B cell (primary cell): ENCODE measurements around the gene TMEM163. TPM values are rescaled to one million over a fixed set of nuclear protein-coding genes. Genes with fewer than 3 reads are reported as not detected.

ENCODE experiments used
- ATAC-seq: fragments of 200-7000 bp; cut with Tn5 transposase; one replicate; pipeline ENCODE4 v1.10.0; 2021; ENCODE audit warnings: low read depth, mild to moderate bottlenecking, moderate number of reproducible peaks, moderate library complexity
- CTCF ChIA-PET: fragments of 350-600 bp; sonication (Branson Sonifier 250); formaldehyde crosslinking; loops from one replicate; lab custom pipeline; 2021; ENCODE audit warnings: antibody characterized with exemption, inconsistent platforms; lab: Charles Lee
- POLR2A ChIA-PET: fragments of 350-600 bp; sonication (Branson Sonifier 250); formaldehyde crosslinking; loops from one replicate; lab custom pipeline; 2021; ENCODE audit warnings: antibody characterized with exemption; lab: Charles Lee
- DNase-seq: peaks from one replicate; pipeline ENCODE4 v3.0.0; 2013
- H2AFZ ChIP-seq: 2 replicates; pipeline ENCODE4 v1.6.1; 2012; ENCODE audit warnings: mild to moderate bottlenecking, low read depth, low read length; ENCODE audit not compliant: insufficient read depth, poor library complexity, severe bottlenecking
- H3K27ac ChIP-seq, 2 donors: 1 replicate in 1 of 2; 2 replicates in 1 of 2; pipeline ENCODE4 v1.5.1; 2012 to 2013; ENCODE audit warnings: low read length in 2 of 2, mild to moderate bottlenecking in 2 of 2, moderate library complexity in 1 of 2
- H3K27me3 ChIP-seq, 4 experiments: fragments of 200-600 bp in 1 of 4; sonication (generic) in 1 of 4; replicated peaks in 1 of 4; 1 replicate in 2 of 4; 2 replicates in 2 of 4; pipeline versions ENCODE4 v1.6.1 to v1.7.0; 2013 to 2016; ENCODE audit warnings: low read length in 3 of 4, mild to moderate bottlenecking in 2 of 4, mixed read lengths in 1 of 4, moderate library complexity in 1 of 4; ENCODE audit not compliant: insufficient read depth in 4 of 4, control insufficient read depth in 3 of 4; ENCODE audit errors: control extremely low read depth in 1 of 4
- H3K36me3 ChIP-seq, 2 experiments: replicated peaks in 1 of 2; 1 replicate in 1 of 2; 2 replicates in 1 of 2; pipeline versions ENCODE4 v1.6.1 to v1.7.1; 2013; ENCODE audit warnings: low read length in 1 of 2; ENCODE audit not compliant: insufficient read depth in 2 of 2, control insufficient read depth in 1 of 2; ENCODE audit errors: control extremely low read depth in 1 of 2, extremely low read depth in 1 of 2
- H3K4me1 ChIP-seq, 2 donors: fragments of 200-600 bp in 1 of 2; sonication (generic) in 1 of 2; 1 replicate in 1 of 2; 2 replicates in 1 of 2; pipeline versions ENCODE4 v1.5.1 to v1.6.1; 2013 to 2017; ENCODE audit warnings: low read length in 2 of 2; ENCODE audit not compliant: control insufficient read depth in 2 of 2, insufficient read depth in 2 of 2
- H3K4me2 ChIP-seq: replicated peaks from 2 replicates; pipeline ENCODE3; 2012; ENCODE audit warnings: mild to moderate bottlenecking, low read depth, low read length; ENCODE audit not compliant: poor library complexity, severe bottlenecking
- H3K4me3 ChIP-seq, 5 experiments: fragments of 200-600 bp in 1 of 5; sonication (generic) in 1 of 5; 1 replicate in 3 of 5; 2 replicates in 2 of 5; pipeline versions ENCODE4 v1.5.1 to v1.7.0; 2011 to 2016; ENCODE audit warnings: low read length in 4 of 5, mild to moderate bottlenecking in 4 of 5, low read depth in 2 of 5, control low read depth in 1 of 5, moderate library complexity in 1 of 5; ENCODE audit not compliant: insufficient read depth in 1 of 5; ENCODE audit errors: control extremely low read depth in 1 of 5, extremely low read depth in 1 of 5
- H3K79me2 ChIP-seq: fragments of 200-600 bp; sonication (generic); one replicate; pipeline ENCODE4 v1.6.0; 2016; ENCODE audit warnings: low read length; ENCODE audit not compliant: control insufficient read depth, insufficient read depth
- H3K9ac ChIP-seq: fragments of 200-600 bp; sonication (generic); 2 replicates; pipeline ENCODE4 v1.6.1; 2017; ENCODE audit warnings: mild to moderate bottlenecking, low read length, moderate library complexity
- H3K9me3 ChIP-seq, 3 donors: one replicate each; pipeline versions ENCODE4 v1.6.1 to v1.7.1; 2013; ENCODE audit warnings: low read length in 2 of 3; ENCODE audit not compliant: control insufficient read depth in 2 of 3, insufficient read depth in 1 of 3; ENCODE audit errors: control extremely low read depth in 1 of 3
- H4K20me1 ChIP-seq: 2 replicates; pipeline ENCODE4 v1.6.0; 2012; ENCODE audit warnings: mild to moderate bottlenecking, low read length; ENCODE audit not compliant: insufficient read depth, control insufficient read depth, poor library complexity, severe bottlenecking
- H3K27ac Mint-ChIP-seq: one replicate; pipeline ENCODE4 v1.8.0; 2021; ENCODE audit warnings: mixed read lengths
- H3K27me3 Mint-ChIP-seq: one replicate; pipeline ENCODE4 v1.8.0; 2021; ENCODE audit warnings: mixed read lengths
- H3K4me1 Mint-ChIP-seq: one replicate; pipeline ENCODE4 v1.8.0; 2021; ENCODE audit warnings: mixed read lengths
- H3K4me3 Mint-ChIP-seq: one replicate; pipeline ENCODE4 v1.8.0; 2021; ENCODE audit warnings: mixed read lengths
- H3K9me3 Mint-ChIP-seq: one replicate; pipeline ENCODE4 v1.8.0; 2022; ENCODE audit warnings: mixed read lengths; ENCODE audit not compliant: insufficient read depth
- EZH2 ChIP-seq: IDR thresholded peaks from 2 replicates; pipeline ENCODE4 v1.6.1; 2012; ENCODE audit warnings: borderline replicate concordance, low read depth, mild to moderate bottlenecking, moderate library complexity, low read length; ENCODE audit not compliant: insufficient read depth, poor library complexity, severe bottlenecking
- WGBS: methylation state at CpG from one replicate; pipeline ENCODE4 v1.1.5; 2013; ENCODE audit warnings: missing lambda C conversion rate; ENCODE audit not compliant: insufficient coverage; 5-methylcytosine and 5-hydroxymethylcytosine counted together
- intact Hi-C: fragments of 100-400 bp; cut with micrococcal nuclease; formaldehyde crosslinking; loops from one replicate; pipeline ENCODE4 v1.10.0; 2022
- polyA plus RNA-seq: library from polyadenylated mRNA; depleted of rRNA; stranded (reverse); fragments of >200 nt; gene quantifications from 2 replicates; pipeline ENCODE4 v1.2.3, GENCODE V29; 2012
- total RNA-seq, 2 donors: library from RNA; stranded (reverse); fragments of 120-200 nt in 1 of 2; gene quantifications; 1 replicate in 1 of 2; 2 replicates in 1 of 2; pipeline versions ENCODE4 v1.2.3 to v1.2.4, GENCODE V29; 2013 to 2022
- TF ChIP-seq, protein P1 (sequence below): fragments of 200-600 bp; IDR thresholded peaks from one replicate; pipeline ENCODE4 v1.8.0; 2022; ENCODE audit warnings: antibody characterized with exemption, mild to moderate bottlenecking

TMEM163 gene
- total and polyA plus RNA-seq, 2 donors (not counting 1 experiment from before 2014, with no cell fraction given) = 2.6 to 5.6 TPM

DNA sequence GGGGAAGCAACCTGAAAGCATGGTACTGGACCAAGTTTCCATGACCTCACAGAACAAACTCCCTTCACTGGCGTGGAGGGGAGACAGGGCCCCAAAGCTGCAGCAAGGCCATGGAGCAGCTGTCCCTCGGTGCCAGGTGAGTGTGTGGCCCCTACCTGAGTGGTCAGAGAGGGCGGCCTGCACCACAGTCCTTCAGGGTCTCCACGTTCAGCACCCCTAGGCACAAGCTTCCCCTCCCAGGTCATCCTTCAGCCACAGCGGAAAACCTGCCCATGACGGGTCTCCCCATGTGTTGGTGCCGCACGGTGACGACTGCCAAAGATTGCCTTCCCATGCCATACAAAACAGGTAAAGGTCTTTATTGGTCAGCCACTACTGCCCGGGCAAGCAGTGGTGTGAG is 263.4 kb downstream of the TMEM163 start:
- TF ChIP-seq, protein P1, sequence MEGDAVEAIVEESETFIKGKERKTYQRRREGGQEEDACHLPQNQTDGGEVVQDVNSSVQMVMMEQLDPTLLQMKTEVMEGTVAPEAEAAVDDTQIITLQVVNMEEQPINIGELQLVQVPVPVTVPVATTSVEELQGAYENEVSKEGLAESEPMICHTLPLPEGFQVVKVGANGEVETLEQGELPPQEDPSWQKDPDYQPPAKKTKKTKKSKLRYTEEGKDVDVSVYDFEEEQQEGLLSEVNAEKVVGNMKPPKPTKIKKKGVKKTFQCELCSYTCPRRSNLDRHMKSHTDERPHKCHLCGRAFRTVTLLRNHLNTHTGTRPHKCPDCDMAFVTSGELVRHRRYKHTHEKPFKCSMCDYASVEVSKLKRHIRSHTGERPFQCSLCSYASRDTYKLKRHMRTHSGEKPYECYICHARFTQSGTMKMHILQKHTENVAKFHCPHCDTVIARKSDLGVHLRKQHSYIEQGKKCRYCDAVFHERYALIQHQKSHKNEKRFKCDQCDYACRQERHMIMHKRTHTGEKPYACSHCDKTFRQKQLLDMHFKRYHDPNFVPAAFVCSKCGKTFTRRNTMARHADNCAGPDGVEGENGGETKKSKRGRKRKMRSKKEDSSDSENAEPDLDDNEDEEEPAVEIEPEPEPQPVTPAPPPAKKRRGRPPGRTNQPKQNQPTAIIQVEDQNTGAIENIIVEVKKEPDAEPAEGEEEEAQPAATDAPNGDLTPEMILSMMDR = no peak
- no peak for TF ChIP-seq EZH2
- Mint-ChIP-seq H3K27ac (peak overlapping the region; percentile 26), H3K4me3 (no peak overlapping the region), H3K9me3 (no peaks in the 10 kb centered on the region), H3K4me1 (no peaks in the 10 kb centered on the region), H3K27me3 (no peaks in the 10 kb centered on the region)
- Histone ChIP-seq H2AFZ (no peak overlapping the region), H3K4me1 (no peaks in the 10 kb centered on the region), H3K27me3 (no peaks in the 10 kb centered on the region), H3K4me3 (no peak overlapping the region), H3K4me2 (no peak overlapping the region), H3K36me3 (peaks cover 0 to 39% of the 10 kb centered on the region in 2 experiments), H3K9me3 (peaks cover 0 to 3% (median 0%) of the 10 kb centered on the region in 3 donors), H3K79me2 (no peaks in the 10 kb centered on the region), H3K9ac (no peak overlapping the region), H4K20me1 (peaks cover 14% of the 10 kb centered on the region), H3K27ac (no peak overlapping the region)
- intact Hi-C loops = no loop called here
- 89% methylated on average over 8 of the region's 10 CpGs for WGBS
- POLR2A ChIA-PET = no interaction called here
- DNase-seq (no peak), ATAC-seq (no peak)
- CTCF ChIA-PET = interaction anchor here (0.9 to 1.4 kb wide), 5 partner anchors 9 to 571 kb away, joined by 3 to 6 read pairs (median 3); no protein-coding TSS in a partner anchor

DNA sequence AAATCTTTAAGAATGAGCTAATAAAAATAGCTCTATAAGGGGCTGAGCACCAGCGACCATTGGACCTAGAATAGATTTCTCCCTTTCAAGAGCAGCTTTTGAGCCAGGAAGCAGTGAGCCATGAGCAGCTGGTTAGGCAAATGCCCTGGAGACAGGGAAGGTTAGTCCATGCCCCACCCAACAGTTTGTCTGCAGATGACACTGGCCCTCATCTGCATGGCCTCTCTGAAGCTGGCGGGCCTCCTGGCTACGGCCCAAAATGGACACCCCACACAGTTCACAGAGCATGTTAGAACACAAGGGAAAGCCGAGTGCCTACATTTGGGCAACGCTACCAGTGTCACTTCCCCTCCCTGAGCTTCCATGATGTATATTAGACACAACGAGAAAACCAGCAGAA is 263.9 kb downstream of the TMEM163 start:
- Histone ChIP-seq H3K9me3 (peaks cover 0 to 3% (median 0%) of the 10 kb centered on the region in 3 donors), H3K4me3 (no peak overlapping the region), H2AFZ (no peak overlapping the region), H3K27ac (no peak overlapping the region), H4K20me1 (peaks cover 19% of the 10 kb centered on the region), H3K4me1 (no peaks in the 10 kb centered on the region), H3K79me2 (no peaks in the 10 kb centered on the region), H3K27me3 (no peaks in the 10 kb centered on the region), H3K36me3 (peaks cover 0 to 43% of the 10 kb centered on the region in 2 experiments), H3K9ac (no peak overlapping the region), H3K4me2 (no peak overlapping the region)
- H3K27ac Mint-ChIP-seq = no peak overlapping the region
- CTCF ChIA-PET = interaction anchor here (0.8 to 1.4 kb wide), 6 partner anchors 9 to 570 kb away, joined by 3 to 6 read pairs (median 4); no protein-coding TSS in a partner anchor
- H3K9me3 Mint-ChIP-seq = no peaks in the 10 kb centered on the region
- TF ChIP-seq, protein P1 = no peak
- TF ChIP-seq EZH2 = no peak
- no peaks in the 10 kb centered on the region for H3K27me3 Mint-ChIP-seq
- intact Hi-C loops = no loop called here
- ATAC-seq = no peak
- no peak for DNase-seq
- H3K4me1 Mint-ChIP-seq = no peaks in the 10 kb centered on the region
- H3K4me3 Mint-ChIP-seq = no peak overlapping the region
- 94% methylated on average over 6 of the region's 6 CpGs for WGBS
- POLR2A ChIA-PET = no interaction called here
